Ectodermal cell (in vitro differentiated cells): ENCODE results near the gene SUPT4H1.
"Not testable (repeated sequence)": the region's sequence is repeated elsewhere in the genome, so short reads cannot be mapped to it uniquely, and the experiment has no call there.

Experiments used
- H3K27ac ChIP-seq: 2 replicates; pipeline ENCODE4 v1.7.0; 2013; ENCODE audit warnings: mild to moderate bottlenecking, low read depth, low read length; ENCODE audit not compliant: insufficient read depth, poor library complexity, severe bottlenecking
- H3K27me3 ChIP-seq: 2 replicates; pipeline ENCODE4 v1.7.0; 2013; ENCODE audit warnings: mild to moderate bottlenecking, low read length; ENCODE audit not compliant: insufficient read depth, control insufficient read depth, poor library complexity, severe bottlenecking
- H3K36me3 ChIP-seq: one replicate; pipeline ENCODE4 v1.7.0; 2013; ENCODE audit warnings: low read length; ENCODE audit not compliant: control insufficient read depth, insufficient read depth
- H3K4me1 ChIP-seq: one replicate; pipeline ENCODE4 v1.7.0; 2013; ENCODE audit warnings: low read length; ENCODE audit not compliant: control insufficient read depth, insufficient read depth
- H3K4me3 ChIP-seq: 2 replicates; pipeline ENCODE4 v1.7.0; 2013; ENCODE audit warnings: low read depth, low read length, control low read depth; ENCODE audit not compliant: insufficient read depth
- H3K9me3 ChIP-seq: 2 replicates; pipeline ENCODE4 v1.7.0; 2013; ENCODE audit warnings: mild to moderate bottlenecking, low read length, moderate library complexity; ENCODE audit not compliant: control insufficient read depth
- WGBS, 2 experiments: methylation state at CpG; one replicate each; pipeline ENCODE4 v1.1.7; 2013; ENCODE audit warnings: missing lambda C conversion rate in 2 of 2; 5-methylcytosine and 5-hydroxymethylcytosine counted together

Gene SUPT4H1

GRCh38 chr17:58341136-58341860 lies 10.7 kb downstream of the SUPT4H1 start:
- H3K4me3 ChIP-seq, H3K27me3 ChIP-seq, H3K9me3 ChIP-seq, H3K27ac ChIP-seq: not testable (repeated sequence)
- peaks cover 21% of the 10 kb centered on the region for H3K36me3 ChIP-seq
- 93 to 95% methylated on average over 11 of the region's 11 CpGs for WGBS, 2 experiments
- H3K4me1 ChIP-seq: peaks cover 26% of the 10 kb centered on the region

- H3K27ac ChIP-seq: no peak overlapping the region
- no peak overlapping the region for H3K4me3 ChIP-seq
Measured at GRCh38 chr17:58340405-58340876, 11.6 kb downstream of the SUPT4H1 start.

GRCh38 chr17:58339755-58340404 lies 12.1 kb downstream of the SUPT4H1 start:
- Histone ChIP-seq H3K9me3 (no peaks in the 10 kb centered on the region), H3K27ac (no peak overlapping the region), H3K4me1 (peaks cover 26% of the 10 kb centered on the region), H3K27me3 (no peaks in the 10 kb centered on the region), H3K4me3 (no peak overlapping the region), H3K36me3 (peaks cover 7% of the 10 kb centered on the region)
- WGBS, 2 experiments: 94% methylated on average over 6 of the region's 6 CpGs

More at GRCh38 chr17:58340405-58340876, 11.6 kb downstream of the SUPT4H1 start:
- 82 to 84% methylated on average over 5 of the region's 5 CpGs for WGBS, 2 experiments
- H3K27me3 ChIP-seq: no peaks in the 10 kb centered on the region
- peaks cover 13% of the 10 kb centered on the region for H3K36me3 ChIP-seq
- H3K4me1 ChIP-seq: peaks cover 26% of the 10 kb centered on the region
- H3K9me3 ChIP-seq: no peaks in the 10 kb centered on the region

GRCh38 chr17:58338841-58339754 lies 12.9 kb downstream of the SUPT4H1 start:
- no peaks in the 10 kb centered on the region for H3K9me3 ChIP-seq
- H3K4me1 ChIP-seq: peaks cover 26% of the 10 kb centered on the region
- 66 to 69% methylated on average over 10 of the region's 10 CpGs for WGBS, 2 experiments
- H3K36me3 ChIP-seq: no peaks in the 10 kb centered on the region
- no peaks in the 10 kb centered on the region for H3K27me3 ChIP-seq
- no peak overlapping the region for H3K4me3 ChIP-seq
- no peak overlapping the region for H3K27ac ChIP-seq

GRCh38 chr17:58338454-58338840 lies 13.6 kb downstream of the SUPT4H1 start:
- WGBS, 2 experiments: 85 to 87% methylated on average over 3 of the region's 3 CpGs
- Histone ChIP-seq H3K4me3 (no peak overlapping the region), H3K36me3 (no peaks in the 10 kb centered on the region), H3K27ac (no peak overlapping the region), H3K4me1 (peaks cover 26% of the 10 kb centered on the region), H3K9me3 (no peaks in the 10 kb centered on the region), H3K27me3 (no peaks in the 10 kb centered on the region)

GRCh38 chr17:58337600-58338453 lies 14.2 kb downstream of the SUPT4H1 start:
- H3K4me1 ChIP-seq: peaks cover 26% of the 10 kb centered on the region
- H3K27me3 ChIP-seq: no peaks in the 10 kb centered on the region
- H3K9me3 ChIP-seq: no peaks in the 10 kb centered on the region
- no peaks in the 10 kb centered on the region for H3K36me3 ChIP-seq
- 51 to 53% methylated on average over 23 of the region's 23 CpGs for WGBS, 2 experiments
- peak overlapping the region; percentile 38 for H3K27ac ChIP-seq
- no peak overlapping the region for H3K4me3 ChIP-seq

GRCh38 chr17:58337210-58337599 lies 14.8 kb downstream of the SUPT4H1 start:
- H3K4me3 ChIP-seq: no peak overlapping the region
- H3K36me3 ChIP-seq: no peaks in the 10 kb centered on the region
- no peak overlapping the region for H3K27ac ChIP-seq
- peaks cover 26% of the 10 kb centered on the region for H3K4me1 ChIP-seq
- H3K9me3 ChIP-seq: no peaks in the 10 kb centered on the region
- WGBS, 2 experiments: 69 to 75% methylated on average over 7 of the region's 7 CpGs
- no peaks in the 10 kb centered on the region for H3K27me3 ChIP-seq

- no peak overlapping the region for H3K27ac ChIP-seq
- no peaks in the 10 kb centered on the region for H3K27me3 ChIP-seq
- H3K4me3 ChIP-seq: no peak overlapping the region
- no peaks in the 10 kb centered on the region for H3K36me3 ChIP-seq
- peaks cover 26% of the 10 kb centered on the region for H3K4me1 ChIP-seq
- no peaks in the 10 kb centered on the region for H3K9me3 ChIP-seq
- WGBS, 2 experiments: 87 to 92% methylated on average over 4 of the region's 5 CpGs
Measured at GRCh38 chr17:58336456-58337209, 15.4 kb downstream of the SUPT4H1 start.
